ENCODE measurements around the gene FKBP2.

Gene FKBP2

GRCh38 chr11:64209563-64209843 lies 31.4 kb upstream of the FKBP2 start:
- Mint-ChIP-seq H3K4me1 (peaks cover 73% of the 10 kb centered on the region), H3K9me3 (no peaks in the 10 kb centered on the region), H3K4me3 (no peak overlapping the region), H3K27ac (peak overlapping the region; percentile 95), H3K36me3 (peaks cover 72% of the 10 kb centered on the region), H3K27me3 (no peaks in the 10 kb centered on the region)
- ATAC-seq, result no peak

- no peaks in the 10 kb centered on the region for H3K27me3 Mint-ChIP-seq
- H3K36me3 Mint-ChIP-seq, result peaks cover 79% of the 10 kb centered on the region
- no peak overlapping the region for H3K27ac Mint-ChIP-seq
- no peak overlapping the region for H3K4me3 Mint-ChIP-seq
- peaks cover 71% of the 10 kb centered on the region for H3K4me1 Mint-ChIP-seq
- ATAC-seq, result no peak
- H3K9me3 Mint-ChIP-seq, result no peaks in the 10 kb centered on the region
These were observed 30.4 kb upstream of the FKBP2 start for GRCh38 chr11:64210301-64211020.

GRCh38 chr11:64211181-64211872 lies 29.6 kb upstream of the FKBP2 start:
- H3K9me3 Mint-ChIP-seq, result no peaks in the 10 kb centered on the region
- no peak overlapping the region for H3K27ac Mint-ChIP-seq
- H3K27me3 Mint-ChIP-seq, result no peaks in the 10 kb centered on the region
- H3K4me3 Mint-ChIP-seq, result no peak overlapping the region
- ATAC-seq, result no peak
- H3K4me1 Mint-ChIP-seq, result peaks cover 62% of the 10 kb centered on the region
- peaks cover 81% of the 10 kb centered on the region for H3K36me3 Mint-ChIP-seq

GRCh38 chr11:64216879-64217278 lies 24.0 kb upstream of the FKBP2 start:
- Mint-ChIP-seq H3K36me3 (peaks cover 57% of the 10 kb centered on the region), H3K27ac (no peak overlapping the region), H3K4me3 (no peak overlapping the region), H3K9me3 (no peaks in the 10 kb centered on the region), H3K4me1 (peaks cover 38% of the 10 kb centered on the region), H3K27me3 (no peaks in the 10 kb centered on the region)
- no peak for ATAC-seq

- Mint-ChIP-seq H3K36me3 (peaks cover 43% of the 10 kb centered on the region), H3K4me1 (peaks cover 21% of the 10 kb centered on the region), H3K9me3 (no peaks in the 10 kb centered on the region), H3K27ac (peak overlapping the region; percentile 23), H3K4me3 (peak overlapping the region; percentile 16), H3K27me3 (no peaks in the 10 kb centered on the region)
- no peak for ATAC-seq
These were observed 22.1 kb upstream of the FKBP2 start for GRCh38 chr11:64218628-64219353.

- ATAC-seq, result no peak
- H3K27ac Mint-ChIP-seq, result no peak overlapping the region
- H3K36me3 Mint-ChIP-seq, result peaks cover 37% of the 10 kb centered on the region
These were observed 21.6 kb upstream of the FKBP2 start for GRCh38 chr11:64219354-64219684.

GRCh38 chr11:64219755-64220154 lies 21.1 kb upstream of the FKBP2 start:
- H3K9me3 Mint-ChIP-seq, result no peaks in the 10 kb centered on the region
- no peak overlapping the region for H3K27ac Mint-ChIP-seq
- no peak overlapping the region for H3K4me3 Mint-ChIP-seq
- H3K4me1 Mint-ChIP-seq, result peaks cover 19% of the 10 kb centered on the region
- no peak for ATAC-seq
- peaks cover 33% of the 10 kb centered on the region for H3K36me3 Mint-ChIP-seq
- no peaks in the 10 kb centered on the region for H3K27me3 Mint-ChIP-seq

More at GRCh38 chr11:64219354-64219684, 21.6 kb upstream of the FKBP2 start:
- Mint-ChIP-seq H3K27me3 (no peaks in the 10 kb centered on the region), H3K4me3 (no peak overlapping the region), H3K4me1 (peaks cover 17% of the 10 kb centered on the region), H3K9me3 (no peaks in the 10 kb centered on the region)

- Mint-ChIP-seq H3K27ac (no peak overlapping the region), H3K4me3 (no peak overlapping the region), H3K4me1 (peaks cover 19% of the 10 kb centered on the region), H3K27me3 (no peaks in the 10 kb centered on the region), H3K36me3 (peaks cover 28% of the 10 kb centered on the region), H3K9me3 (no peaks in the 10 kb centered on the region)
- ATAC-seq, result no peak
These were observed 20.6 kb upstream of the FKBP2 start for GRCh38 chr11:64220271-64220670.

GRCh38 chr11:64220798-64221197 lies 20.1 kb upstream of the FKBP2 start:
- Mint-ChIP-seq H3K36me3 (peaks cover 23% of the 10 kb centered on the region), H3K27me3 (no peaks in the 10 kb centered on the region), H3K9me3 (no peaks in the 10 kb centered on the region), H3K4me1 (peaks cover 20% of the 10 kb centered on the region), H3K27ac (no peak overlapping the region), H3K4me3 (no peak overlapping the region)
- no peak for ATAC-seq

- peaks cover 22% of the 10 kb centered on the region for H3K36me3 Mint-ChIP-seq
- no peak for ATAC-seq
- H3K4me3 Mint-ChIP-seq, result no peak overlapping the region
- H3K27ac Mint-ChIP-seq, result no peak overlapping the region
- H3K9me3 Mint-ChIP-seq, result no peaks in the 10 kb centered on the region
- H3K27me3 Mint-ChIP-seq, result no peaks in the 10 kb centered on the region
- peaks cover 29% of the 10 kb centered on the region for H3K4me1 Mint-ChIP-seq
These were observed 18.3 kb upstream of the FKBP2 start for GRCh38 chr11:64222651-64223000.

- no peaks in the 10 kb centered on the region for H3K9me3 Mint-ChIP-seq
- H3K4me1 Mint-ChIP-seq, result peaks cover 34% of the 10 kb centered on the region
- no peaks in the 10 kb centered on the region for H3K27me3 Mint-ChIP-seq
- H3K36me3 Mint-ChIP-seq, result peaks cover 22% of the 10 kb centered on the region
- no peak overlapping the region for H3K27ac Mint-ChIP-seq
- no peak for ATAC-seq
- H3K4me3 Mint-ChIP-seq, result no peak overlapping the region
These were observed 17.8 kb upstream of the FKBP2 start for GRCh38 chr11:64223001-64223651.

- ATAC-seq, result no peak
- Mint-ChIP-seq H3K9me3 (no peaks in the 10 kb centered on the region), H3K27me3 (no peaks in the 10 kb centered on the region), H3K4me3 (peak overlapping the region; percentile 91), H3K4me1 (peaks cover 34% of the 10 kb centered on the region), H3K36me3 (peaks cover 10% of the 10 kb centered on the region), H3K27ac (peak overlapping the region; percentile 91)
These were observed 16.6 kb upstream of the FKBP2 start for GRCh38 chr11:64224151-64224890.

- Mint-ChIP-seq H3K36me3 (peaks cover 9% of the 10 kb centered on the region), H3K4me3 (peak overlapping the region; percentile 91), H3K4me1 (peaks cover 42% of the 10 kb centered on the region), H3K9me3 (no peaks in the 10 kb centered on the region), H3K27ac (peak overlapping the region; percentile 91), H3K27me3 (no peaks in the 10 kb centered on the region)
- ATAC-seq, result no peak
These were observed 15.8 kb upstream of the FKBP2 start for GRCh38 chr11:64224891-64225607.

GRCh38 chr11:64225608-64226506 lies 15.0 kb upstream of the FKBP2 start, which contains the start of the genes NUDT22 and TRPT1:
Gene NUDT22 (plus strand): TSS chr11:64226274. CDS start chr11:64226653, 379 bp downstream.
Gene TRPT1 (minus strand): TSS chr11:64226186. CDS start chr11:64225860, 326 bp downstream.
- Mint-ChIP-seq H3K4me3 (peak within 1 kb of the TSS; percentile 91), H3K27ac (peak within 1 kb of the TSS; percentile 91), H3K27me3 (no peaks in the 10 kb centered on the region), H3K4me1 (peaks cover 44% of the 10 kb centered on the region), H3K36me3 (peaks cover 9% of the 10 kb centered on the region), H3K9me3 (no peaks in the 10 kb centered on the region)
- ATAC-seq, result peak; percentile 79
